Measurements from ENCODE around the gene TMEM117.

DNA sequence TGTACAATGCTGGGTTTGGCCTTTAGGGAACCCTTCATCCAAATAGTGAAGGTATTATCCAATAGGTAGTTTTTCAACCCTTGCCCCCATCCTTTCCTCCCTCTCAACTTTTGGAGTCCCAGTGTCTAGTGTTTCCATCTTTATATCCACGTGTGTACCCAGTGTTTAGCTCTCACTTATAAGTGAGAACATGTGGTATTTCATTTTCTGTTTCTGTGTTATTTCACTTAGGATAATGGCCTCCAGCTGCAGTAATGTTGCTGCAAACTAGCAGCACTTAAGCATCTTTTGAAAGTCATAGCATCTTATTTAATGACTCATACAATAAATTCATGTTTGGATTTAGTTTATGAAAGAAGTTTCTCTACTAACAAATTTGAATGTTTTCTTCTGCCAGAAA is 597.8 kb downstream of the TMEM117 start:
- TF ChIP-seq, protein P1, sequence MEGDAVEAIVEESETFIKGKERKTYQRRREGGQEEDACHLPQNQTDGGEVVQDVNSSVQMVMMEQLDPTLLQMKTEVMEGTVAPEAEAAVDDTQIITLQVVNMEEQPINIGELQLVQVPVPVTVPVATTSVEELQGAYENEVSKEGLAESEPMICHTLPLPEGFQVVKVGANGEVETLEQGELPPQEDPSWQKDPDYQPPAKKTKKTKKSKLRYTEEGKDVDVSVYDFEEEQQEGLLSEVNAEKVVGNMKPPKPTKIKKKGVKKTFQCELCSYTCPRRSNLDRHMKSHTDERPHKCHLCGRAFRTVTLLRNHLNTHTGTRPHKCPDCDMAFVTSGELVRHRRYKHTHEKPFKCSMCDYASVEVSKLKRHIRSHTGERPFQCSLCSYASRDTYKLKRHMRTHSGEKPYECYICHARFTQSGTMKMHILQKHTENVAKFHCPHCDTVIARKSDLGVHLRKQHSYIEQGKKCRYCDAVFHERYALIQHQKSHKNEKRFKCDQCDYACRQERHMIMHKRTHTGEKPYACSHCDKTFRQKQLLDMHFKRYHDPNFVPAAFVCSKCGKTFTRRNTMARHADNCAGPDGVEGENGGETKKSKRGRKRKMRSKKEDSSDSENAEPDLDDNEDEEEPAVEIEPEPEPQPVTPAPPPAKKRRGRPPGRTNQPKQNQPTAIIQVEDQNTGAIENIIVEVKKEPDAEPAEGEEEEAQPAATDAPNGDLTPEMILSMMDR (IDR thresholded peaks at IDR 0.05; ENCODE audit: low read depth, low read length), result no peak
- no peak for TF ChIP-seq EZH2phosphoT487 (IDR thresholded peaks at IDR 0.05; ENCODE audit: low read depth)
